Measurements from ENCODE around the gene HIVEP3.

Gene HIVEP3

DNA sequence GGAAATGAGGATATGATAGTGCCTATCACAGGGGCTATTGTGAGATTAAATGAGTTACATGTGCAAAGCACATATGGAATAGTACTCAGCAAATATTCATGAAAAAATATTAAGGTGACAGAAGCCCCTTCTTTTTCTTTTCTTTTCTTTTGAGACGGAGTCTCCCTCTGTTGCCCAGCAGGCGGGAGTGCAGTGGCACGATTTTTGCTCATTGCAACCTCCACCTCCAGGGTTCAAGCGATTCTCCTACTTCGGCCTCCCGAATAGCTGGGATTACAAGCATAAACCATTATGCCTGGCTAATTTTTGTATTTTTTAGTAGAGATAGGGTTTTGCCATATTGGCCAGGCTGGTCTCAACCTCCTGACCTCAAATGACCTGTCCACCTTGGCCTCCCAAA lies 139.4 kb downstream of the HIVEP3 start:
- DNase-seq = no peak

DNA sequence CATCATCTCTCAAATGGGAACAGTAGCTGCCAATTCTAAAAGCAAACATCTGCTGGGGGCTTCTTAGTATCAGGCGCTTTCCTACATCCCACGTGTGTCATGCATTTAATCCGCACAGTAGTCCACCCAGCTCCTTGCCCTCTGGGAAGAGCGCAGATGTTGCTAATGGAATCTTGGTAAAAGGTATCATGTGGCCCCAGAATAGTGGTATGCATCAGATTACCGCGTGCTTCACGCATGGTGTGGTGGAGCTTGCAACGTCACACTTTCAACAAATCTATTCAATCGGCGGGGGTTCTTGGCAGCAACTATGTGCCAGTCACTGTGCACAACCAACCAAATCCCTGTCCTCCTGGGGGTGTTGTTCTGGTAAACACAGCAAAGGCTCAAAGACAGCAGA lies 141.0 kb downstream of the HIVEP3 start:
- DNase-seq = no peak

DNA sequence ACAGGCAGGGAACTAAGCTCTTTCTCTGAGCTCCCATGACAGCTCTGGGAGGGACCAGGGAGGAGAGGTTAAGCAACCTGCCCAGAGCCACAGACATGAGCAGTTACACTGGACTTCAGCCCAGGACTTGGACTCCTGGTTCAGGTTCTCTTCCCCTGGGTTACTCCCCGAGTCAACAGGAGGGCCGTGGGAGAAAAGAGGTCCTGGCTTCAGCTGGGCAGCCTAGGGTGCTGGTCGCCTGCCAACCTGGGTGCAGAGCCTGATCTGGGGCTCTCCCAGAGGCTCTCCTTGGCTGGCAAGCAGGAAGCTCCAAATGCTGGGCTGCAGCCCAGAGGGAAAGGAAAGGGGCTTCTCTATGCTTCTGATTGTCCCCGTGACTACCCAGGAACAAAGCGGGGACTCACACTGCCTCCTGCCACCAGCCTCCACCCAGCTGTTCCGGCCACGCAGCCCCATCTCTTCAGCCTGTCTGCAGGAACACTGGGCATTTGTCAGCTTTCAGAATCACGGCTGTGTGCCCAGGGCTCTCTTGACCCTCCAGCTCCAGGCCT lies 141.8 kb downstream of the HIVEP3 start:
- DNase-seq = no peak

DNA sequence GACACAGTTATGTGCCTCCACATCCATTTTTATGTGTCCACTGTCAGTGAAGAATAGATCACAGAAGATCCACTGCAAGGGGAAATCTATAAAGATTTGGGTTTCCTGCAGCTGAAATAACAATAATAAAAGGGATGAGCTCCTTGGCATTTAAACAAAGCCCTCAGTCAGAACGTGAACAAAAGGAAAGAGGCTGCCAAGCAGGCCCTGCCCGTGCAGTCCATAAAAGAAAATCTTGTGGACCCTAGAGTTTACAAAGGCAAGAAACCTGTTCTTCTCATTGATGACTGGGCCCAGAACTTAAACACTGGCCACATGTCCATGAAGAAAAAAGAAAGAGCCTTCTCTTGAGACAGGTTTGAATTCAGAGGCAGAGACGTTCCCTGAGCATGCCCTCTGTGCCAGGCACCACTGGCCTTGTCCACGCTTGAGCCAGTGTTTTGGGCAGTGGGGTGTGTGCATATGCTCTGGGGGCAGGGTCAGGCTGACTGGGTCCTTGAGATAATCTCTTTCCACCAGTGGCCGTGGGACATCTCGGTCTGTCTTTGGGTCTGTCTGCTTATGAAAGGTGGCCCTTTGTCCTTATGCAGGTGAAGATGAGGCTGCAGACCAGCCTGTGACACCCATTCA lies 142.7 kb downstream of the HIVEP3 start:
- no peak for DNase-seq

DNA sequence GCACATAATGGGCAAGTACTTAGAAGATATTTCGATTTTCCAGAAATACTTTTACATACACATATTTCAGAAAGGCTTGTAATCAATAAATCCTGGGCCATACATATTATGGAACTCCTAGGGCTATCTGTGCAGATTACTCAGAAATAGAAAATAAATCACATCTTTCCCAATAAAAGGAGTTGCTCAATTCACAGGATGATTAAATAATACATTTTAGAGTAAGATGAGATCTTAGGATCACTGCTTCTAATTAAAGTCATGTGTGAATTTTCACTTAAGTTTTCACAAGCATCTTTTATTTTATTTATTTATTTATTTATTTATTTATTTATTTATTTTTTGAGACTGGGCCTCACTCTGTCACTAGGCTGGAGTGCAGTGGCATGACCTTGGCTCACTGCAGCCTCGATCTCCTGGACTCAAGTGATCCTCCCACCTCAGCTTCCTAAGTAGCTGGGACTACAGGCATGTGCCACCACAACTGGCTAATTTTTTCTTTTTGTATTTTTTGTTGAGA lies 144.2 kb downstream of the HIVEP3 start:
- no peak for DNase-seq

DNA sequence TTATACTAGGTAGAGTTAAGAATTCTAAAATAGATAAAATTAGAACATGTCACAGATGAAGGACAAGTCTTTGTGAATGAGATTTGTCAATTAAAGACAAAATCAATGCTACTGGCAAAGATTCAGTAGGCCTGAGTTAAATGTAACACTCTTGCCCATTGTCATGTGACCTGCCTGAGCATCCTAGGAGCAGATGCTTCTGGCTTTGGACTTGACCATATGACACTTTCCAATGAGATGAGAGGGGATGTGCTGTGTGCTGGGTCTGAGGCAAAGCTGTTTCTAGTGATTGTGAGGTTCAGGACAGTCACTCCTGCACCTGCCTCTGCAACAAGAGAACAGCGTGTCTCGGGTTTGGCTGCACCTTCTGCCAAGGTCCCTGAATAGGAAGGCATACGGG lies 144.9 kb downstream of the HIVEP3 start:
- DNase-seq = no peak

DNA sequence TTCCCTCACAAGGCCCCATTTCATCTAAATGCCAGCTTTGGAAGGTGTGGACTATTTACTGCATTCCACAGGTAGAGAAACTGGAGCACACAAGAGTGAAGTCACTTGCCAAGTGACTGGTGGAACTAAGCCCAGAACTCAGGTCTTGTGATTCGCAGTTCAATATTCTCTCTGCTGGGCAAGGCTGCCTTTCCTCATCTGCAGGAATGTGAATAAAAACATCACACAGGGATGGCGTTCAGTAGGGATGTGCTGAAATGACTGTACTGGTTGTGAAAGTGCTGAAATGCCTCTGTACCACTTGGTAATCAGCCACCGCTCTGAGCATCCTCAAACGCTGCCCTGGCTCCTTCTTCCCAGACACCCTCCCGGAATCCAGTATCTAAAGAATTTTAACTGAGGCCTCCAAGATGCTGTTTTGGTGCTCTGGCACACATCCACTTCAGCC lies 145.6 kb downstream of the HIVEP3 start:
- peak; percentile 66 for DNase-seq

DNA sequence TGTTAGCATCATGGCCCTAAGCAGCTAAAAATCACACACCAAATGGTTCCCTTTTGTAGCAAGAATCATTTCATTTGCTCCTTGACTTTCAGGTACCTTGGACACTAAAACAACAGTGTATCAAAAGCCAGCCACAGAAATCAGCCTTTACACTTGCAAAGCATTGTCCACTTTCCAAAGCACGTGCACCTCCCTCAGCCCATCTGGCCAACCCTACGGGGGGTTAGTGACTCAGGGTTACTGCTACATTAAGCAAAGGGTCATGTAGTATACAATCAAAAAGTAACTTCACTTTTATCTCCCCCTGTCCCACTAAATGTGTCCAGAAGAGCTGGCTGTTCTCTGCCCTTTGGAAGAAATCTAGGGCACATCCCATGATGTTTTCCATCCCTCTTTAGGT lies 149.7 kb downstream of the HIVEP3 start:
- DNase-seq = no peak

DNA sequence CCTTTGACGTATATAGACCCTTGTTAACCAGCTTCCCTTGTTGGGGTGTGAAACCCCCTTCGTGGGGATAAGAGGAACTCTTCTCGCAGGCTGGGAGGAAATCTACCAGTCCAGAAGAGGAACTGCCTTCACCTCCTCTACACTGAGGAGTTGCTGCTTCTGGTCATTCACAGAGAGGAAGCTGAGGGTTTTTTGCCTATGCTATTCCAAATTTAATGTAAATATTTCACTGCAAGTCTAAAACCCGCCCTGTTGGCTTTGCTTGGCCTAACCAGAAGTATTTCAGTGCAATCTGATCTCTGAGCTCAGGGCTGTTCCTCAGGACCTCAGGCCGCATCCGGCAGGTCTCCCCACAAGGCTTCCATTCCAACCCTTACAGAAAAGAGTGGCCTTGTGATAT lies 150.1 kb downstream of the HIVEP3 start:
- no peak for DNase-seq

DNA sequence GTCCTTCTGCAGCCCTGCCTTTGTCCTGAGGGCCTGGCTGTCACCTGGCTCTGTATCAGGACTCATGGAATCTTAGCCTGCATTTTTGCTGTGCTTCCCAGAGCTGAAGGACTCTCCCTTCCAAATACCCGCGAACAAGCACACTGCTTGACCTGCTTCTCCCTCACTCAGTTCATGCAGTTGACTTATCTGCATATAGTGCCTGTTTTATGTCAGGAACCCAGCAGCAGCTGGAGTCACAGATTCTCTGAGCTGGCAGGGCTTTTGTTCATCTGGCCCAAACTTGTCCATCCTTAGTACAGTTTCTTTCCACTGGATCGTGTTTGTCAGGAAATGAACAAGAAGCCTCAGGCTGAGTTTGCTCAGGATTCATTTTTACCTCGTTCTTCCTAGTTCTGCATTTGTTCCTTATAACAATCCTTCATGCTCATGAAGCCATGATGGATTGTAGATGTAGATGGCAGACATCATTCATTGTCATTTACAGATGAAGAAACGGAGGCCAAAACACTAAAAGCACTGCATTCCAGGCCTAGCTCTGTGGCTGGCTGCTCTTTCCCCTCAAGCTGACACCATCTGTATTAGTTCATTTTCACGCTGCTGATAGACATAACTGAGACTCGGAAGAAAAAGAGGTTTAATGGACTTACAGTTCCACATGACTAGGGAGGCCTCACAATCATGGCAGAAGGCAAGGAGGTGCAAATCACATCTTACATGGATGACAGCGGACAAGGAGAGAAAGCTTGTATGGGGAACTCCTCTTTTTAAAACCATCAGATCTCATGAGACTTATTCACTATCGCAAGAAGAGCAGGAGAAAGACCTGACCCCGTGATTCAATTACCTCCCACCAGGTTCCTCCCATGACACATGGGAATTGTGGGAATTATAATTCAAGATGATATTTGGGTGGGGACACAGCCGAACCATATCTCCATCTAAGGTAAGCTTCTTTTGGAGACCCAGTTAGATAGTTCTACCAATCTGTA lies 150.9 kb downstream of the HIVEP3 start:
- DNase-seq = no peak

DNA sequence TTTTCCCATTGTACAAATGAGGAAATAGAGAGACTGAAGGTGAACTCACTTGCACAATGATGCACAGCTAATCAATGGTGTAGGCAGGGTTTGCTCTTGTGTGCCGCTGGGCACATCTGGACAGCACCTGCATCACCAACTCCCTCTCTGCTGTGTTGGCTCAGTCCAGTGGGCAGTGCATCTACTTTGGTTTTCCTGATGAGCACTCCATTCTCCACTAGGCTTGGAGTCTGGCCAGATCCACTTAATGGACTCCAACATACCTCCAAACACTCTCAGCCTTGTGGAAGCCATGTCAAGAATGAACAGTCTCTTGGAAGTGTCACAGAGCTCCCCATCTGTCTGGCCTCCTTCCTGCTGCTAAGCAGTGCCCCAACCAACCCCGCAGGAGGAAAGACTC lies 152.2 kb downstream of the HIVEP3 start:
- peak; percentile 36 for DNase-seq

DNA sequence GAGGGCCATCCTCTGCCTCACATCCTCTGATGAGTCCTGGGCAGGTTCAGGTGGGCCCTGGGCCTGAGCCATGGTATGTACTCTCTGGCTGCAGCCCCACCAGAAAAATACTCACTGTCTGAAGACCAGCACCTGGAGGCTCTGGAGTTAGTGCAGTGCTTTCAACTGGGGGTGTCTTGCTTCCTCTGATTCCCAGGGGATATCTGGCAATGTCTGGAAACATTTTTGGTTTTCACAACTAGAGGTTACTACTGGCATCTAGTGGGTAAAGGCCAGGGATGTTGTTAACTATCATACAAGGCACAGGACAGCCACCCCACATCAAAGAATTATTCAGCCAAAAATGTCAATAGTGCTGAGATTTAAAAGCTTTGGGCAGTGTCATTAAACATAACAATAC lies 152.7 kb downstream of the HIVEP3 start:
- DNase-seq = no peak

DNA sequence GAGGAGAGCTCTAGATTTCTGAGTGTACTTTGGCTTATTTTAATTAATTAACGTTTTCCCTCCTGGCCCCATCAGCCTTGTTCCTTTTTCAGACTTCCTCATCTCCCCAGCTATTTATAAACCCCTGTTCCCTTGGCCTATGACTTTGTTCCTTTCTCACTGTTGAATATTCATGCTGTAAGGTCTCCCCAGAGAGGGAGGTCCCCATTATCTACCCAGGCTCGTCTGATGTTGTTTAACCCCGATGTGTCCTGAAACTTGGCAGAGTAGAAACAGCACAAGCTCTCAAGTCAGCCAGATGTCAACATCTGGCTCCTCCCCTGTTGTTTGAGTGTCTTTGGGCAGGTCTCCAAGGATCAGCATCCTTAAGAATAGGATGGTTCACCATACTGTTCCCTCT lies 153.6 kb downstream of the HIVEP3 start:
- no peak for DNase-seq

DNA sequence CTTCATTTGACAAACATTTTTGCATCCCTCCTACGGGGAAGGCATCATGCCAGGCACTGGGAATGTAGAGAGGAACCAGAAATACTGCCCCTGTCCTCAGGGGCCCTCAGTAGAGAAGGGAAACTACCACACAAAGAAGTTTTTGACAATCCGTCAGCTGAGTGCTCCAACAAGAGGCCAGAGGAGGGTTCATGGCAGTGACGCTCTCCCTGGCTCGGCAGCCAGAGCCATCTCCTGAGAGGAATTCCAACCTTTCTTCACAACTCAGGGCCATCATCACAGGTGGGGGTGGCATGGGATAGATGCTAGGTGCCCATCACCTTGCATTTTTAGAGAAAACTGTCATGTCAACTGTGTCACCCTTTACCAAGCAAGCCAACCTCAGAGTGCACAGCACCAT lies 154.1 kb downstream of the HIVEP3 start:
- DNase-seq = no peak

DNA sequence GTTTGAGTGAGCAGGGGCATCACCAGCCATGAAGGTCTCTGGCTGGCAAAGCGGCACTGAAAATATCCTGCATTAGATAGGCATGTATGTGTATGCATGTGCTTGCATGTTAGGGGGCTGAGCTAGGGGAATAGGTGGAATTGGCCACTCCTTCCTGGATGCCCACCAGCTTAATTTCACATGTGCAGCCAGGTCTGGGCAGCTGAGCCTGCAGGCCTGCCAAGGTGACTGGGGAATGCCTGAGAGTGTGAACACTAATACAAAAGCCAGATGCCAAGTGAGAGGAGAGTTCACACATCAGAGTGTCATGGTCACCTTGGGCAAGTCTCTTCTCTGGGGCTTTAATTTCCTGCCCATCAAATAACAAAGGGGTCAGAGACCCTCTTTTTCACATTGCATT lies 155.9 kb downstream of the HIVEP3 start:
- no peak for DNase-seq

DNA sequence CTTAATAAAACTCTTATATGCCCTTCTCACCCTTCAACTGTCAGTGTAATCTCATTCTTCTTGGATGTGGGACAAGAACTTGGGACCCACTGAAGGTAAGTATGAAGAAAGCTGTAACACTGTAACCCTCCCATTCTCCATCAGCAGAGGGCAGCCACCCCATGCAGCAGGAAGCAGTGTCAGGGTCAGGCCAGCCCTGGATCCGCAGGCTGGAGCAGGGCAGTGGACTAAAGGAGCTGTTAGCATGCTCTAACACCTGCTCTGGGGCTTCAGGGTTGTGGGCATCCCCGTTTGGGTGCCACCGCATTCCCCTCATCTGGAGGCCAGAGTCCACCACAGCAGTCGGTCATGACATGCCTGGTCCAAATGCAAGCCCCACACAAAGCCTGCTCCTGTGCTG lies 156.5 kb downstream of the HIVEP3 start:
- no peak for DNase-seq

DNA sequence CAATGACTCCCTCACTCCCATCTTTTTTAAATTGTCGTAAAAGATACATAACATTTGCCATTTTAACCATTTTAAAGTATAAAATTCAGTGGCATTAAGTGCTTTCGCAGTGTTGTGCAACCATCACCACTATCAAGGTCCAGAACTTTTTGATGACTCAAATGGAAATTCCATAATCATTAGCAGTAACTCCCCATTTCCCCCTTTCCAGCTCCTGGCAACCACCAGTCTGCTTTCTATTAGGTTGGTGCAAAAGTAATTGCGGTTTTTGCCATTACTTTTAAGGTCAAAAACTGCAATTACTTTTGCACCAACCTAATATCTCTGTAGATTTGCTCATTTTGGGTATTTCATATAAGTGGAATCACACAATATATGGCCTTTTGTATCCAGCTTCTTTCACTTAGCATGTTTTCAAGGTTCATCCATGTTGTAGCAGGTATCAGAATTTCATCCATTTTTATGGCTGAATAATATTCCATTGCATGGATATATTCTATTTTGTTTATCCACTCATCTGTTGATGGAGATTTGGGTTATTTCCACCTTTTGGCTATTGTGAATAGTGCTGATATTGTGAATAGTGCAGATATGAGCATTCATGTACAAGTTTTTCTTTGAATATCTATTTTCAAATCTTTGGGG lies 159.7 kb downstream of the HIVEP3 start:
- peak; percentile 90 for DNase-seq

DNA sequence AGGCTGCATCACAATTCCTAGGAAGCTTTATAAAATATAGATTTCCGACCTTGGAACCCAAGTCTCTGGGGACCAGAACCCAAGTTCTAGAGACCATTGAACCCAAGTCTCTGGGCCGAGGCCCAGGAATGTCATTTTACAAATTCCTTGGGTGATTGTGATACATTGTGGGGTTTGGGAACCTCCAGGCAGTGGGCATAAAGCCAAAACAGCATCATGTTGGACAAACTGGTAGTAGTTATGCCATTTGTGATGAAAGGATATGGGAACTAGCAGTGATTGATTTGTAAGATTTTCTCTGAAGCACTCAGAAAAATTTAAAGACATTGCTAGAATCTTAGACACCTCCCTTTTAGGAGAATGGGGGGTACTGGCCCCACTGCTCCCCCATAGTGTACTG lies 160.2 kb downstream of the HIVEP3 start:
- DNase-seq = peak; percentile 76

DNA sequence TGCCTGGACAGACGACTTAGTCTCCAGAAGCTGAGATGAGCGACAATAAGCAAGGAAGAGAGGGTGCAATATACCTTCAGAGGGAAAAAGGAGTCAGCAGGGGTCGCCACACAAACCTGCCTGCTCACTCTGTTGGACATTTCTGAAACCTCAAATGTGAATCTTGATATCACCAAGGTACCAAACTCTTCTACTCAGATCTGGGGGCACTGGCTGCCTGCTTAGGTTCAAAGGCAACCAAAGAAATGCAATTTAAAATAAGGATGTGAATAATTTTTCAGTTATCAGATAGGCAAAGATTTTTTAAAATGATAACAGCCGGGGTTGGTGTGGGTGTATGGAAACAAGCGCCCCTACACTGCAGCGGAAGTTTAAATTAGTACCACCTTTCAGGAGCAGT lies 164.2 kb downstream of the HIVEP3 start:
- no peak for DNase-seq

DNA sequence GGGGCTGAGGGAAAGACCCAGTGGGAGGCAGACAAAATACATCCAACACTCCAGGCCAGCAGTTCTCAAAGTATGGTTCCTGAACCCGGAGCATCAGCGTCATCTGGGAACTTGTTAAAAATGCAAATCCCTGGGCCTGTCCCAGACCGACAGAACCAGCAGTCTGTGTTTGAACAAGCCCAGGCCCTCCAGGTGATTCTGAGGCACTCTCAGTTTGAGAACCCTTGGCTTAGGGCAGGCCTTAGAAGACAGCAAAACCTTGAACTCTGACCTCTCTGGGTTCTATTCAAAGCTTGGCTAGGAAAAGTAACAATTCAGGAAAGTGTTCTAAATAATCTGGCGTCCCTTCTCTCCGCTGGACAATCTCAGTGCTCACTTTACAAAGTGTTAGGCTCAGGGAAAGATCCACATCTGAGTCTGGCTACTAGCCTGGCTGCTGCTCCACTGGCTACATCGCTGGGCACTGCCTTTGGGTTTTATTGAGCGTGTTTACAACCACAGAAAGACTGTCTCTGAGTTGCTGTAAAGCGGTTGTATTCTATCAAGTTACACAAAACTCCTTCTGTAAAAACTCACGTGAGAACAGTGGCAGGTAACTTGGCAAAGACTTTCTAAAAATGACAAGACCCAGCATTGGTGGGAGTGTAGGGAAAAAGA lies 166.1 kb downstream of the HIVEP3 start:
- DNase-seq = no peak

DNA sequence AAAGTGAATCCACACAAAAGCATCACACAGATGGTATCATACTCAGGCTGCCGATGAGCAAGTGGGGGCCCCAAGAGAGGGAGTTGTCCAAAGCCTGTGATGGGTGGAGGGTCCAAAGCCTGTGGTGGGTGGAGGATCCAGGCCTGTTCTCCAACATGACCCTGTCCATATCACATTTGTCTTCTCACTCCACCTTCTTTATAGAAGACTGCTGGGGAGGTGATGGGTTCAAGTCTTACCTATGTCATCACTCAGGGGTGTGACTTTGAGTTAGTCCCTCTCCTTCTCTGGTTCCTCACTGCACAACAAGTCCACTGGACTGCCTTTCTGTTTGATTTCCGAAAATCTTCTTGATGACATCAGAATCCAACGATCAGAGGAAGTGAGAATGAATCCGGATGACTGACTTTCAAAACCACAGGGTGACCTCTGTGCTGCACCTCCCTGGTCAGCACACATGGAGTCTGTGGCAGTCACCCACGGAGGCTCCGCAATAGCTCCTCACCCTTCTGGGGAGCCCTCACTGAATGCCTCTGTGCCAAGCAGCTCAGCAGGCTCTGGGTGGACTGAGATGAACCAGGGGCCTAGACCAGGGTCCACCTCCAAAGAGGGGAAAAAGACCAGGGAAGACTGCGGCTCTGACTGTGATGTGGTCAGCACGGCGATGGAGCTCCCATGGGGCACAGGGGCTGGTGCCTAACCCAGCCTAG lies 166.8 kb downstream of the HIVEP3 start:
- DNase-seq = peak; percentile 92
